Measurements from ENCODE around the gene GFM2. TPM values are rescaled to one million over a fixed set of nuclear protein-coding genes. Genes with fewer than 3 reads are reported as not detected.

Gene GFM2
- polyA plus RNA-seq, 1 experiment = 19.3 TPM

GRCh38 chr5:74673011-74673790 lies 93.7 kb downstream of the GFM2 start:
- Histone ChIP-seq H3K4me3 (ENCODE audit: low read depth, low read length) (no peak overlapping the region), H3K36me3 (ENCODE audit: control insufficient read depth, insufficient read depth, low read length) (no peaks in the 10 kb centered on the region), H3K27me3 (ENCODE audit: control insufficient read depth, insufficient read depth, low read length) (peaks cover 3% of the 10 kb centered on the region; the same call in 1 of the 2 replicates)
- TF ChIP-seq CTCF (IDR thresholded peaks at IDR 0.05; ENCODE audit: insufficient read depth, low read depth, low read length) = peak; percentile 45
- CTCF ChIA-PET = interaction anchor here (0.7 to 3.0 kb wide), 20 partner anchors 9 to 1583 kb away, joined by 3 to 48 read pairs (median 4); partner anchors contain the start of genes ANKRD31, GFM2, HEXB and NSA2
- POLR2A ChIA-PET = no interaction called here
- no peak for DNase-seq (ENCODE audit: low read depth)

- no peak for TF ChIP-seq CTCF (IDR thresholded peaks at IDR 0.05; ENCODE audit: insufficient read depth, low read depth, low read length)
- ChIA-PET POLR2A (no interaction called here), CTCF (interaction anchor here (0.9 to 3.0 kb wide), 7 partner anchors 13 to 1009 kb away, joined by 3 to 48 read pairs (median 3); partner anchors contain the start of genes GFM2, HEXB and NSA2)
- DNase-seq (ENCODE audit: low read depth) = no peak
- Histone ChIP-seq H3K27me3 (ENCODE audit: control insufficient read depth, insufficient read depth, low read length) (peaks cover 3% of the 10 kb centered on the region; the same call in 1 of the 2 replicates), H3K4me3 (ENCODE audit: low read depth, low read length) (no peak overlapping the region), H3K36me3 (ENCODE audit: control insufficient read depth, insufficient read depth, low read length) (no peaks in the 10 kb centered on the region)
Measured at GRCh38 chr5:74672215-74672877, 94.6 kb downstream of the GFM2 start.

Small RNA genes lying within 50 kb of the gene (small RNA-seq; reads per million reads assigned to genes)
- not detected for gene RNU6-658P (ENCODE audit: insufficient read length, low read depth, low replicate concordance)

Other genes with a start within 250 kb of the GFM2 start
- 26.5 and 34.1 TPM in 2 replicates for gene ENC1, start 126.4 kb downstream of the GFM2 start, polyA plus RNA-seq (2011; rRNA removed)
- gene HEXB, start 81.9 kb downstream of the GFM2 start, polyA plus RNA-seq (2011; rRNA removed) = 71.0 and 175 TPM in 2 replicates
- gene NSA2, start 132 bp upstream of the GFM2 start, polyA plus RNA-seq (2011; rRNA removed) = 11.7 and 66.8 TPM in 2 replicates
- gene FAM169A, start 99.3 kb upstream of the GFM2 start, polyA plus RNA-seq (2011; rRNA removed) = 0.22 and 0.48 TPM in 2 replicates